Keratinocyte (primary cell): Measurements from ENCODE around the gene LRRC38. TPM values are rescaled to one million over a fixed set of nuclear protein-coding genes. Genes with fewer than 3 reads are reported as not detected.

Experiments
- DNase-seq: peaks from one replicate; pipeline ENCODE4 v3.0.0-alpha.2; 2011; ENCODE audit warnings: low read depth, missing footprints, low spot score
- FAIRE-seq: peaks from 2 replicates; lab custom pipeline; 2011; peaks lifted over from hg19 to GRCh38; lab: Jason Lieb, UNC
- H2AFZ ChIP-seq: 2 replicates; pipeline ENCODE4 v1.6.0; 2012; ENCODE audit warnings: low read length, control low read depth, inconsistent platforms; ENCODE audit not compliant: control insufficient read depth
- H3K27ac ChIP-seq: 2 replicates; pipeline ENCODE4 v1.5.1; 2011; ENCODE audit warnings: low read length; ENCODE audit not compliant: control insufficient read depth, insufficient read depth
- H3K27me3 ChIP-seq: 3 replicates; pipeline ENCODE4 v1.6.0; 2011; ENCODE audit warnings: low read length; ENCODE audit not compliant: control insufficient read depth, insufficient read depth; ENCODE audit errors: extremely low read depth
- H3K36me3 ChIP-seq, 2 experiments: 2 replicates in 1 of 2; 3 replicates in 1 of 2; pipeline ENCODE4 v1.5.1; 2011; ENCODE audit warnings: low read length in 2 of 2, mild to moderate bottlenecking in 1 of 2; ENCODE audit not compliant: control insufficient read depth in 2 of 2, insufficient read depth in 2 of 2; ENCODE audit errors: extremely low read depth in 1 of 2
- H3K4me1 ChIP-seq: 3 replicates; pipeline ENCODE4 v1.5.1; 2011; ENCODE audit warnings: low read length; ENCODE audit not compliant: control insufficient read depth, insufficient read depth; ENCODE audit errors: extremely low read depth
- H3K4me2 ChIP-seq: 3 replicates; pipeline ENCODE4 v1.6.0; 2011; ENCODE audit warnings: low read depth, low read length; ENCODE audit not compliant: control insufficient read depth, insufficient read depth; ENCODE audit errors: extremely low read depth
- H3K4me3 ChIP-seq, 3 experiments: fragments of 200-600 bp in 1 of 3; sonication (generic) in 1 of 3; 2 replicates in 2 of 3; 3 replicates in 1 of 3; pipeline ENCODE4 v1.5.1; 2011 to 2016; ENCODE audit warnings: low read length in 3 of 3, mild to moderate bottlenecking in 3 of 3, control low read depth in 2 of 3, inconsistent platforms in 1 of 3, low read depth in 1 of 3, mixed read lengths in 1 of 3, mixed run types in 1 of 3, moderate library complexity in 1 of 3; ENCODE audit not compliant: control insufficient read depth in 2 of 3, insufficient read depth in 2 of 3; ENCODE audit errors: extremely low read depth in 1 of 3
- H3K79me2 ChIP-seq: 2 replicates; pipeline ENCODE4 v1.6.0; 2012; ENCODE audit warnings: low read length; ENCODE audit not compliant: control insufficient read depth, insufficient read depth
- H3K9ac ChIP-seq: 3 replicates; pipeline ENCODE4 v1.6.0; 2011; ENCODE audit warnings: low read length; ENCODE audit not compliant: control insufficient read depth, insufficient read depth; ENCODE audit errors: extremely low read depth
- H3K9me1 ChIP-seq: 3 replicates; pipeline ENCODE4 v1.6.0; 2011; ENCODE audit warnings: low read length; ENCODE audit not compliant: control insufficient read depth, insufficient read depth; ENCODE audit errors: extremely low read depth
- H3K9me3 ChIP-seq: 2 replicates; pipeline ENCODE4 v1.5.1; 2012; ENCODE audit warnings: low read depth, low read length; ENCODE audit not compliant: control insufficient read depth
- H4K20me1 ChIP-seq: 3 replicates; pipeline ENCODE4 v1.6.0; 2011; ENCODE audit warnings: low read length; ENCODE audit not compliant: control insufficient read depth, insufficient read depth; ENCODE audit errors: extremely low read depth
- EZH2 ChIP-seq: IDR thresholded peaks from one replicate; pipeline ENCODE4 v1.6.1; 2012; ENCODE audit warnings: inconsistent platforms, mild to moderate bottlenecking, low read length, moderate library complexity
- dilution Hi-C: fragments of 300-500 bp; cut with MboI; formaldehyde crosslinking; loops from one replicate; pipeline ENCODE4 v1.7.0; 2020; ENCODE audit warnings: low sequenced_read_pairs; ENCODE audit not compliant: extremely low pct_ligation_motif_present
- polyA plus RNA-seq, 5 experiments: library from polyadenylated mRNA; depleted of rRNA in 3 of 5; stranded (reverse) in 3 of 5; stranded (forward) in 1 of 5; unstranded in 1 of 5; fragments of >200 nt; gene quantifications; 1 replicate in 1 of 5; 2 replicates in 3 of 5; 3 replicates in 1 of 5; pipeline versions ENCODE4 v1.2.1 to v1.2.3, GENCODE V29; 2011 to 2012; ENCODE audit warnings: missing spikeins in 2 of 5, low read depth in 1 of 5, low replicate concordance in 1 of 5
- TF ChIP-seq, protein P1 (sequence below), 3 experiments: IDR thresholded peaks in 1 of 3; conservative IDR thresholded peaks in 1 of 3; optimal IDR thresholded peaks in 1 of 3; 2 replicates in 2 of 3; 3 replicates in 1 of 3; pipeline versions ENCODE3 to v1.5.1; 2011; ENCODE audit warnings: low read length in 3 of 3, mild to moderate bottlenecking in 3 of 3, moderate library complexity in 2 of 3, control low read depth in 1 of 3, inconsistent platforms in 1 of 3; ENCODE audit not compliant: insufficient read depth in 2 of 3; ENCODE audit errors: extremely low read depth in 1 of 3

LRRC38 gene
- polyA plus RNA-seq, 1 donor (not counting 4 experiments of a cell fraction or from before 2014, with no cell fraction given): not detected

DNA sequence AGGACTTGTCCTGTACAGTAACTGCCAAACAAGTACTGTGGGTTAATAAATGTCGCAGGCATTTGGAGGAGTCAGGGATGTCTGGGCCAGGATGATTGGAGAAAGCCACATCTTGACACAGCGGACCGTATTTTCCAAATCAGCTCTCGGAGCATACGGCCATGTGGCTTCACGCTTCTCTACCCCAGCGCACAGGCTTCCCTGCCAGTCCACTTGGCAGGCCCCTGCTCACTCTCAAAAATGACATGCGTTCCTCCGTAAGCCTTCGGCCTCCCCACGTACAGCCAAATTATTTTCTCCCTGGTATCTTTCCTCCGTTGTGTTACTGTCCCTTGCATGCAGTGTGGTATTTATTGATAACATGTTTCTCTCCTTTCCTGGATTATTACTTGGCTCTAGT is 7.2 kb upstream of the LRRC38 start:
- TF ChIP-seq, protein P1, sequence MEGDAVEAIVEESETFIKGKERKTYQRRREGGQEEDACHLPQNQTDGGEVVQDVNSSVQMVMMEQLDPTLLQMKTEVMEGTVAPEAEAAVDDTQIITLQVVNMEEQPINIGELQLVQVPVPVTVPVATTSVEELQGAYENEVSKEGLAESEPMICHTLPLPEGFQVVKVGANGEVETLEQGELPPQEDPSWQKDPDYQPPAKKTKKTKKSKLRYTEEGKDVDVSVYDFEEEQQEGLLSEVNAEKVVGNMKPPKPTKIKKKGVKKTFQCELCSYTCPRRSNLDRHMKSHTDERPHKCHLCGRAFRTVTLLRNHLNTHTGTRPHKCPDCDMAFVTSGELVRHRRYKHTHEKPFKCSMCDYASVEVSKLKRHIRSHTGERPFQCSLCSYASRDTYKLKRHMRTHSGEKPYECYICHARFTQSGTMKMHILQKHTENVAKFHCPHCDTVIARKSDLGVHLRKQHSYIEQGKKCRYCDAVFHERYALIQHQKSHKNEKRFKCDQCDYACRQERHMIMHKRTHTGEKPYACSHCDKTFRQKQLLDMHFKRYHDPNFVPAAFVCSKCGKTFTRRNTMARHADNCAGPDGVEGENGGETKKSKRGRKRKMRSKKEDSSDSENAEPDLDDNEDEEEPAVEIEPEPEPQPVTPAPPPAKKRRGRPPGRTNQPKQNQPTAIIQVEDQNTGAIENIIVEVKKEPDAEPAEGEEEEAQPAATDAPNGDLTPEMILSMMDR (optimal IDR thresholded peaks at IDR 0.05 in 1 of 3, IDR thresholded peaks at IDR 0.05 in 1 of 3, conservative IDR thresholded peaks at IDR 0.05 in 1 of 3; ENCODE audit: extremely low read depth in 1 of 3, insufficient read depth in 2 of 3, low read length in 3 of 3): no peak
- no peak for TF ChIP-seq EZH2

GRCh38 chr1:13517193-13517812 is 3.5 kb upstream of the LRRC38 start:
- dilution Hi-C loops: no loop called here
- no peaks in the 10 kb centered on the region for H3K9me3 ChIP-seq
- H3K9ac ChIP-seq: no peak overlapping the region
- H3K9me1 ChIP-seq: no peaks in the 10 kb centered on the region
- no peak overlapping the region for H3K27ac ChIP-seq
- H4K20me1 ChIP-seq: no peaks in the 10 kb centered on the region
- H3K4me1 ChIP-seq: no peaks in the 10 kb centered on the region
- TF ChIP-seq EZH2: no peak
- TF ChIP-seq, protein P1 (optimal IDR thresholded peaks at IDR 0.05 in 1 of 3, IDR thresholded peaks at IDR 0.05 in 1 of 3, conservative IDR thresholded peaks at IDR 0.05 in 1 of 3; ENCODE audit: extremely low read depth in 1 of 3, insufficient read depth in 2 of 3, low read length in 3 of 3): peak; percentile 38 to 69 (median 63)
- H2AFZ ChIP-seq: no peak overlapping the region
- peaks cover 35% of the 10 kb centered on the region for H3K27me3 ChIP-seq
- no peak overlapping the region for H3K4me3 ChIP-seq
- no peak overlapping the region for H3K4me2 ChIP-seq
- no peak for FAIRE-seq
- DNase-seq: no peak
- no peaks in the 10 kb centered on the region for H3K36me3 ChIP-seq
- no peaks in the 10 kb centered on the region for H3K79me2 ChIP-seq

More for the DNA sequence above, 7.2 kb upstream of the LRRC38 start:
- FAIRE-seq: no peak
- dilution Hi-C loops: no loop called here
- no peaks in the 10 kb centered on the region for H3K9me3 ChIP-seq
- H3K36me3 ChIP-seq: no peaks in the 10 kb centered on the region
- H3K4me1 ChIP-seq: no peaks in the 10 kb centered on the region
- no peaks in the 10 kb centered on the region for H4K20me1 ChIP-seq
- H3K27ac ChIP-seq: no peak overlapping the region
- no peak overlapping the region for H3K4me2 ChIP-seq
- H3K4me3 ChIP-seq: no peak overlapping the region
- no peaks in the 10 kb centered on the region for H3K9me1 ChIP-seq
- H3K79me2 ChIP-seq: no peaks in the 10 kb centered on the region
- H3K27me3 ChIP-seq: peaks cover 5% of the 10 kb centered on the region
- H2AFZ ChIP-seq: no peak overlapping the region
- no peak overlapping the region for H3K9ac ChIP-seq
- DNase-seq: no peak
